Activated T-cell treated with anti-CD3 and anti-CD28 coated beads, Interleukin-2, amount 50 U/mL, for 4 hours (primary cell): ENCODE measurements around the gene PPM1H. TPM values are rescaled to one million over a fixed set of nuclear protein-coding genes. Genes with fewer than 3 reads are reported as not detected.

Experiments used
- ATAC-seq, 2 donors: fragments of 200-7000 bp; cut with Tn5 transposase; one replicate each; pipeline ENCODE4 v1.10.0; 2021
- DNase-seq: peaks from one replicate; pipeline ENCODE4 v3.0.0-alpha.2; 2020
- H3K27me3 Mint-ChIP-seq: one replicate; pipeline ENCODE4 v1.8.0; 2021; ENCODE audit warnings: low read depth, mixed read lengths
- H3K36me3 Mint-ChIP-seq: one replicate; pipeline ENCODE4 v1.8.0; 2022; ENCODE audit warnings: mixed read lengths; ENCODE audit not compliant: insufficient read depth
- H3K4me1 Mint-ChIP-seq: one replicate; pipeline ENCODE4 v1.8.0; 2021; ENCODE audit warnings: low read depth, mixed read lengths
- H3K4me3 Mint-ChIP-seq: one replicate; pipeline ENCODE4 v1.8.0; 2021; ENCODE audit warnings: mild to moderate bottlenecking, moderate library complexity, mixed read lengths
- H3K9me3 Mint-ChIP-seq: one replicate; pipeline ENCODE4 v1.8.0; 2021; ENCODE audit warnings: mixed read lengths
- total RNA-seq, 3 donors: library from RNA; stranded (reverse); gene quantifications; one replicate each; pipeline ENCODE4 v1.2.1, GENCODE V29; 2021

Gene PPM1H
- total RNA-seq, 3 donors from 2014 or later: 0.03 to 0.25 (median 0.19) TPM

DNA sequence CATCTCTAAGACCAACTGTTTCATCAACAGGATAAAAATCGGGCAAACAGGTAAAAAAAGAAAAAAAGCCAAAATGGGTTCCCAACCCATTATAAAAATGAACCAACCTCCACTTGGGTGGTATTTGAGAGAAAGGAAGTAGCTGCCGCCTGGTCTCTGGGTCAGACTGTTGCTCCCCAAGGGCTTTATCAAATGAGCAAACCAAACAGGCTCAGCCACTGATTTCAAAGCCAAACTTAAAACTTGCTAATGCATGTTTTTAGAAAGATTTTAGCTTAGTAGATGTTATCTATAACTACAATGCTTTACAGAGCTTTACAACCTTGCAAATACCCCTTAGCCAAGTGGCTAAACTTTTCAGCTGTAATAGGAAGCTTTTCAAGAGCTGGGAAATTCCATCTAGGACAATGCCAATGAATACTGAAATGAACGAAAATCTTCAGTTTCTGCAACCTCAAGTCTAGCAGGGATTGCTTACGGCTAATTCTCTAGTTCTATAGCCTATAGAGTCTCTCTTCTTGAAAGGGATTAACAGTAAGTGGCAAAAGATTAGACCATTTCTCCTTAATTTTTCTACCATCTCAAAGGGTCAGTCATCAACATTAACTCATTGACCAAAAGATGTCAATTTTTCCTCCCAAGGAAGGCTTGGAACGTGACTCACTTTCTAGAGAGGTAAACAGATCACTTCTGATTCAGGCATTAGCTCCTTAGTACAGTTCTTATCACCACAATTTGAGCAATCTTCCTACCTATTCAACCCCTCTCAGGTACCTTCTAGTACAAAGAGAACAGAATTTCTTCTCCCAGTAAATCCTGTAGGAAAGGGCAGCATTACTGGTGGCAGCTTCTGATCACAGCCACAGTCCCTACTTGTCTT lies 4.2 kb downstream of the PPM1H start:
- Mint-ChIP-seq H3K27me3 (peaks cover 42% of the 10 kb centered on the region), H3K9me3 (no peaks in the 10 kb centered on the region)

DNA sequence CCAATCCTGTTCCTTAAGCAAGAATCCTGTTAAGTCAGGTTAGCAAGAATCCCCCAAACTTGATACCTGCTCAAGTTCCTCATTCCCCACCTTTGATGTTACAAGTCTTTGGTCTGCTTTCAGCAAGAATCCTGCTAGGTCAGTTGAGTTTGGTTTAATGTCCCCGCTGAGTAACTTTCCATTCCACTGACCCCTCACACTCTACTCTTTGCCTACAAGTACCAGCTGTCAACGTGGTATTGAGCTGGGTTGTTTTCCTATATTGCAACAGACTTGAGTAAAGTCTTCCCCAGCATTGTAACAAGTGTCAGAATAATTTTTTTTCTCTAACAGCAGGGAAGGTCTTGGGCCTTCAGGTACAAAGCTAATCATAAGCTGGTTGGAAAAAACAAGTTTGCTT lies 6.3 kb downstream of the PPM1H start:
- no peaks in the 10 kb centered on the region for H3K36me3 Mint-ChIP-seq
- H3K4me3 Mint-ChIP-seq: no peak overlapping the region
- H3K27me3 Mint-ChIP-seq: peaks cover 30% of the 10 kb centered on the region
- H3K4me1 Mint-ChIP-seq: peaks cover 6% of the 10 kb centered on the region
- ATAC-seq (no peak), DNase-seq (no peak)
- no peaks in the 10 kb centered on the region for H3K9me3 Mint-ChIP-seq

More for the DNA sequence above, 4.2 kb downstream of the PPM1H start:
- no peak for DNase-seq
- Mint-ChIP-seq H3K4me1 (peaks cover 13% of the 10 kb centered on the region), H3K36me3 (no peaks in the 10 kb centered on the region), H3K4me3 (no peak overlapping the region)
- ATAC-seq: no peak

DNA sequence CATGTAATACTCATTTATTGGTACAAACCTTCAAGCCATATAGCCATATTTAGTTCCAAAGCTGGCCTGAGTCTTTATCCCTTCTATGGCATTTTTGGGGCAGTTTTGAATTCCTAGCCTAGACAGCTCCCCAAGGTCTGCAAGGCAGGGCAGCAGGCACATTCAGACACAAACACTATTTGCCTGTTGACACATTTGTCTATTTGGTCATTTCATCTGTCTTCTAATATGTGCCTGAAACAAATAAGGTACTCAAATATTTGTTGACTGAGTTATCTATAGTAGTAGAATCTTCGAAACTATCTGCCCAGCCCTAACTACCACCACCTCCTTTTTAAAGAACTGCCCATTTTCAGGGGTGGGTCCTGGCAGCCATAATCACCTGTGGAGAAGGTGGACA lies 9.3 kb downstream of the PPM1H start:
- no peak for DNase-seq
- peaks cover 13% of the 10 kb centered on the region for H3K27me3 Mint-ChIP-seq
- no peak overlapping the region for H3K4me3 Mint-ChIP-seq
- no peaks in the 10 kb centered on the region for H3K9me3 Mint-ChIP-seq
- no peaks in the 10 kb centered on the region for H3K4me1 Mint-ChIP-seq
- ATAC-seq: no peak
- no peaks in the 10 kb centered on the region for H3K36me3 Mint-ChIP-seq

GRCh38 chr12:62924084-62924483 lies 10.9 kb downstream of the PPM1H start:
- DNase-seq (no peak), ATAC-seq (no peak)
- H3K36me3 Mint-ChIP-seq: no peaks in the 10 kb centered on the region
- H3K4me1 Mint-ChIP-seq: no peaks in the 10 kb centered on the region
- no peak overlapping the region for H3K4me3 Mint-ChIP-seq
- H3K9me3 Mint-ChIP-seq: no peaks in the 10 kb centered on the region
- peaks cover 8% of the 10 kb centered on the region for H3K27me3 Mint-ChIP-seq

DNA sequence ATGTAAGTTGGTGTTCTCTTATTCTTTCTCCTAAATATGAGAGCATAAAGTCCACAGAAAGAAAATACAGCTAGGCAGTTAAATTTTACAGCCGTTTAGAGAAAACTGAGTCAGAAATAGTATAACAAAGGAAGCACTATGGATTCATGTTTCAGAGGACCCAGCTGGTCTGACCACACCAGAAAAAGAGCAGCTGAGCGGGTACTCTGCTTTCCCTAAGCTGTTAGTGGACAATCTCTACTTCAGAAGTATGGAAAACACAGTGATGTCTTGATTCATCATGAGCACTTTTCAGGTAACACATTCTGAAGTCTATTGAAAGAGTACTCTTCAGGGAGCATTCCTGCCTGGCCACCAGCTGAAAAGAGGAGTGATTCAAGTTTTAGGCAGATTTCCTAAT lies 12.4 kb downstream of the PPM1H start:
- Mint-ChIP-seq H3K4me3 (no peak overlapping the region), H3K27me3 (peaks cover 8% of the 10 kb centered on the region), H3K36me3 (no peaks in the 10 kb centered on the region)

DNA sequence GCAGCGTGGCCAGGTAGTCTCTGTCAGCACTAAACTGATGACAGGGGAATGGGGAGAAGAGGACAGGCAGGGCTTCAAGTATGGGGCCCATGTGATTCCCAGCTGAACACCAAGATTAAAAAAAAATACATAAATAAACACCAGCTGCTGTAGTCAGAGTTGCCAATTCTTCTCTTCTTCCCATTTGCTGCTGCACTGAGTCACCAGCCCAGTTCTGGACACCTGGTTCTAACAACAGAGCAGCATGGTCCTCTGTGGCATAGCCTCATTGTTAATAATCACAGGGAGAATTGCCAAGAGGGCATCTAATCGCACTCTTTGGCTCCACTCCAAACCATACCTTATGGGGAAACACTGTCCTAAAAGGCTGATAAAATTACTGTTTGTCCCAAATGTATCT lies 15.1 kb downstream of the PPM1H start:
- Mint-ChIP-seq H3K27me3 (peaks cover 6% of the 10 kb centered on the region), H3K4me1 (no peaks in the 10 kb centered on the region), H3K36me3 (no peaks in the 10 kb centered on the region), H3K9me3 (no peaks in the 10 kb centered on the region), H3K4me3 (no peak overlapping the region)
- DNase-seq (no peak), ATAC-seq (no peak)

More for the DNA sequence above, 12.4 kb downstream of the PPM1H start:
- ATAC-seq (no peak), DNase-seq (no peak)
- H3K9me3 Mint-ChIP-seq: no peaks in the 10 kb centered on the region
- no peaks in the 10 kb centered on the region for H3K4me1 Mint-ChIP-seq

GRCh38 chr12:62917926-62918325 lies 17.0 kb downstream of the PPM1H start:
- Mint-ChIP-seq H3K27me3 (peaks cover 5% of the 10 kb centered on the region), H3K9me3 (no peaks in the 10 kb centered on the region), H3K36me3 (no peaks in the 10 kb centered on the region), H3K4me3 (no peak overlapping the region), H3K4me1 (no peaks in the 10 kb centered on the region)
- no peak for DNase-seq
- no peak for ATAC-seq

DNA sequence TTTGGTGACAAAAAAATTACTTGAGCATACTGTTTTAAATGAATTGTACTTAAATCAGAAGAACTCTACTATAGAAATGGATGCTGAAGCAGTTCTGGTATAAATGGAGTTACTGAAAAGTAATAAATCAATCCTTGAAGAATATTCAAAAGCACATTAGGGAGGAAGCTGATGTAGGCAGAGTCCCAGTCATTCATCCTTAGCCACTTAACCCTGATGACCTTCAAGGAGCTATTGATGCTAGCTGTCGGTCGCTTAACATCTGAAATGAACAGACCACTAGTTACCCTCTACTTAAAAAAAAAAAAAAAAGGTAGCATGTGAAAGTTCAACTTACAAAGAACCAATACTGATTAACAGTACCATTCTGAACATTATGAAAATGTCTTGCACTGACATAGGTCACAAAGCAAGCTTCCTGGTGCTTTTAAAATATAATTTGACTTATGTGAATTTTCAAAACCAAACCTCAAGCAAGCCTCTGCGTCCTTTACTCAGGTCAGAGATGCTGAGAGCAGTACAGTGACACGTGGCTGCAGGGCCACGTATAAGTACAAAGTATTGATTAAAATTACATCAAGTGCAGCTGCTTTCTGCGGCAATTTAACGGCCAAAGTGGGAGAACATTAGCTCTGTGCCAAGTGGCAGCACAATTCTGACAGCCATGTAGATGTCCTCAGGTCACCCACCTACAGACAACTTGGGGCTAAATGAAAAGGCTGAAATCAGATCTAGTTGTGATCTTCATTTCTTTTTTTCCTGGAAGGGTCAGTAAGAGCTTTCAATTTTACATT lies 18.1 kb downstream of the PPM1H start:
- H3K27me3 Mint-ChIP-seq: peaks cover 5% of the 10 kb centered on the region
- ATAC-seq: no peak
- DNase-seq: no peak
- H3K4me3 Mint-ChIP-seq: no peak overlapping the region
- H3K4me1 Mint-ChIP-seq: no peaks in the 10 kb centered on the region
- no peaks in the 10 kb centered on the region for H3K36me3 Mint-ChIP-seq
- no peaks in the 10 kb centered on the region for H3K9me3 Mint-ChIP-seq

DNA sequence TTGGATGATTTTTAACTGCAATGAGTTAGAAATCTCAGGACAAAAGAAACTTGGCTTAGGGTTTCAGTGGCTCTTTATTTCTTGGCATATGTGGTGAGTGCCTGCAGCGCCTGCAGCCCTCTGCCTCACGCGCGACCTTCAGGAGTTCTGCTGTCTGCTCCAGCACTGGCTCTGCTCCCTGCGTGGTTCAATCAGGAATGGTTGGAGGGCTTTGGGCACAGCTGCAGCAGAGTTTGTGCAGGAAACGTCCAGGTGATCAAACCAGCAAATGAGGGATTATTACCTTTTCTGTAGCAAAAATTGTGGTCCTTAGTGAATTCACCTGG lies 19.8 kb downstream of the PPM1H start:
- no peaks in the 10 kb centered on the region for H3K36me3 Mint-ChIP-seq
- no peaks in the 10 kb centered on the region for H3K9me3 Mint-ChIP-seq
- H3K4me1 Mint-ChIP-seq: no peaks in the 10 kb centered on the region
- H3K4me3 Mint-ChIP-seq: no peak overlapping the region
- H3K27me3 Mint-ChIP-seq: peaks cover 6% of the 10 kb centered on the region
- DNase-seq (no peak), ATAC-seq (no peak)

GRCh38 chr12:62914443-62915203 lies 20.3 kb downstream of the PPM1H start:
- no peaks in the 10 kb centered on the region for H3K4me1 Mint-ChIP-seq
- no peaks in the 10 kb centered on the region for H3K36me3 Mint-ChIP-seq
- ATAC-seq (no peak), DNase-seq (no peak)
- H3K9me3 Mint-ChIP-seq: no peaks in the 10 kb centered on the region
- H3K4me3 Mint-ChIP-seq: no peak overlapping the region
- H3K27me3 Mint-ChIP-seq: peaks cover 6% of the 10 kb centered on the region

DNA sequence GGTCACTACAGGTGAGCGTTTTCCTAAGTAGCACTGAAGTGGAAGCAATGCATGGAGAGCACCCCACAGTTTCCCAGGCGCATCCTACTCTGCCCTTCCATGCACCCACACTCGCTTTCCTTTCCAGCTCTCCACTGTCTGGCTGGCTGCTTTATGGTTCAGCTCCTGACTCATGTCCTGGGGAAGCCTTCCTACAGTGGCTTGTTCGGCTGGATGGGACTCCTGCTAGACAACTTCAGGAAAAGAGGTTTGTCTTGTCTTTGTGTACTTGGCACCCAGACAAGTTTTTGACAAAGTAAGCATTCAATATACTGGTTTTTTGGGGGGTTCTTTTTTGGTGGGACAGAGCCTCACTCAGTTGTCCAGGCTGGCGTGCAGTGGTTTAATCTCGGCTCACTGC lies 21.6 kb downstream of the PPM1H start:
- Mint-ChIP-seq H3K4me3 (no peak overlapping the region), H3K9me3 (no peaks in the 10 kb centered on the region), H3K27me3 (peaks cover 10% of the 10 kb centered on the region), H3K36me3 (no peaks in the 10 kb centered on the region), H3K4me1 (no peaks in the 10 kb centered on the region)
- DNase-seq (no peak), ATAC-seq (no peak)

DNA sequence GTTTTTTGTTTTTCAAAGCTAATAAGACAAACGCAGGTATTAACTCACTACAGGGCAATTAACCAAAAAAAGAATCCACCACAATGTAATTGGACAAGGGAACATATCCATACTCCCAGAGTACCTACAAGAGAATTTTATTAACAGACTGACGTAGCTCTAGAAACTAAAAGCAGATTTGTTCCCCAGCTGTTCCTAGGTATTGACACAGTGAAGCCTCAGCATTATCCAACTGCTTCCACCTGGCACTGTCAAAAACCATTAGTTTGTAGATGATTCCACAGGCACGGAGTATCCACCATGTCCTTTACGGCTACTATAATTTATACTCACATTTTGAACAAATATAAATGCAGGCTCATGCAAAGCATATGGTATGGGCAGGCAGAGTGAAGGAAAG lies 22.3 kb downstream of the PPM1H start:
- Mint-ChIP-seq H3K27me3 (peaks cover 10% of the 10 kb centered on the region), H3K36me3 (no peaks in the 10 kb centered on the region), H3K9me3 (no peaks in the 10 kb centered on the region), H3K4me1 (no peaks in the 10 kb centered on the region), H3K4me3 (no peak overlapping the region)
- no peak for DNase-seq
- no peak for ATAC-seq

- ATAC-seq (no peak), DNase-seq (no peak)
- H3K9me3 Mint-ChIP-seq: no peaks in the 10 kb centered on the region
- H3K4me1 Mint-ChIP-seq: no peaks in the 10 kb centered on the region
- H3K36me3 Mint-ChIP-seq: no peaks in the 10 kb centered on the region
- H3K4me3 Mint-ChIP-seq: no peak overlapping the region
- H3K27me3 Mint-ChIP-seq: peaks cover 10% of the 10 kb centered on the region
Measured at GRCh38 chr12:62911286-62911685, 23.7 kb downstream of the PPM1H start.

GRCh38 chr12:62910549-62911169 lies 24.3 kb downstream of the PPM1H start:
- DNase-seq (no peak), ATAC-seq (no peak)
- no peaks in the 10 kb centered on the region for H3K9me3 Mint-ChIP-seq
- peaks cover 10% of the 10 kb centered on the region for H3K27me3 Mint-ChIP-seq
- no peak overlapping the region for H3K4me3 Mint-ChIP-seq
- no peaks in the 10 kb centered on the region for H3K4me1 Mint-ChIP-seq
- no peaks in the 10 kb centered on the region for H3K36me3 Mint-ChIP-seq
